Measurements from ENCODE around the gene UBE2H. TPM values are rescaled to one million over a fixed set of nuclear protein-coding genes. Genes with fewer than 3 reads are reported as not detected.

Gene UBE2H
- total RNA-seq, 1 donor from 2014 or later: 33.8 TPM

Other genes starting within 250 kb of the UBE2H start
- 9.0 TPM for gene ZC3HC1, start 98.4 kb upstream of the UBE2H start, total RNA-seq
- gene KLHDC10, start 117.6 kb upstream of the UBE2H start, total RNA-seq: 35.3 TPM

Data from left lobe of liver (tissue), 1 donor.